Ascending aorta (tissue), 2 donors: ENCODE results near the gene TMEM87A. TPM values are rescaled to one million over a fixed set of nuclear protein-coding genes. Genes with fewer than 3 reads are reported as not detected.

Experiments
- DNase-seq, 2 donors: peaks; one replicate each; pipeline ENCODE4 v3.0.0-alpha.2; 2019; ENCODE audit warnings: low spot score in 2 of 2
- H3K27ac ChIP-seq, 2 donors: fragments of 200-600 bp; sonication (generic); one replicate each; pipeline ENCODE4 v1.5.1; 2016 to 2017; ENCODE audit warnings: mild to moderate bottlenecking in 1 of 2
- H3K27me3 ChIP-seq: fragments of 200-600 bp; sonication (generic); one replicate; pipeline ENCODE4 v1.5.1; 2017
- H3K36me3 ChIP-seq, 2 donors: fragments of 200-600 bp; sonication (generic); one replicate each; pipeline ENCODE4 v1.5.1; 2016
- H3K4me1 ChIP-seq, 2 donors: fragments of 200-600 bp; sonication (generic); one replicate each; pipeline ENCODE4 v1.5.1; 2016 to 2017; ENCODE audit warnings: mild to moderate bottlenecking in 1 of 2
- H3K4me3 ChIP-seq, 2 donors: fragments of 200-600 bp; sonication (generic); one replicate each; pipeline ENCODE4 v1.5.1; 2016 to 2017; ENCODE audit warnings: mild to moderate bottlenecking in 1 of 2
- H3K9me3 ChIP-seq, 2 donors: fragments of 200-600 bp; sonication (generic); one replicate each; pipeline ENCODE4 v1.5.1; 2016
- intact Hi-C: fragments of 100-400 bp; cut with DNase I; formaldehyde crosslinking; loops from one replicate; pipeline ENCODE4 v1.15.1; 2023
- total RNA-seq: library from RNA; depleted of rRNA; stranded (reverse); fragments of >200 nt; gene quantifications from one replicate; pipeline ENCODE4 v1.1.0, GENCODE V29; 2016
- TF ChIP-seq, protein P1 (sequence below), 3 experiments: fragments of 200-600 bp in 2 of 3; fragments of 450-650 bp in 1 of 3; sonication (generic) in 2 of 3; IDR thresholded peaks; one replicate each; pipeline ENCODE4 v1.5.1; 2016 to 2019; ENCODE audit warnings: antibody characterized with exemption in 3 of 3, mild to moderate bottlenecking in 1 of 3, moderate library complexity in 1 of 3

TMEM87A gene
- total RNA-seq, 1 donor from 2014 or later: 25.4 TPM

DNA sequence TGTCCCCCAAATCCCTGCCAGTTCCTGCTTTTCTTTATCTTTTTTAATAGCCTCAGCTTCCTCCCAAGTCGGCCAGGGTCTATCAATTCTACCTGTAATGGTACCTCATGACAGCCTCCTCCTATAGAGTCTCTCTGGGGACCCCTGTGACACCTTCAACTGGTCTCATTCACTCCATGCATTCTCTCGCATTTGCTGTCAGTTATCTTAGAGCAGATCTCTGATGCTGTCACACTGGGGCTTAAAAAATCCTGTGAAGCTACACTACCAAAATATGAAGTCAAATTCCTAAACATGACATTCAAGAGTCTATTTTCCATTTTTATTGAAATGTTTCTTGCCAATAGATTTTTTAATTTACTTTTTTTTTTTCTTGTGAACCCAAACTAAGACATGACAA is 70.6 kb downstream of the TMEM87A start:
- Histone ChIP-seq H3K27ac (no peak overlapping the region), H3K4me1 (peaks cover 3 to 15% of the 10 kb centered on the region in 2 donors), H3K9me3 (no peaks in the 10 kb centered on the region), H3K27me3 (no peaks in the 10 kb centered on the region), H3K36me3 (peaks cover 11 to 18% of the 10 kb centered on the region in 2 donors), H3K4me3 (no peak overlapping the region)
- TF ChIP-seq, protein P1, sequence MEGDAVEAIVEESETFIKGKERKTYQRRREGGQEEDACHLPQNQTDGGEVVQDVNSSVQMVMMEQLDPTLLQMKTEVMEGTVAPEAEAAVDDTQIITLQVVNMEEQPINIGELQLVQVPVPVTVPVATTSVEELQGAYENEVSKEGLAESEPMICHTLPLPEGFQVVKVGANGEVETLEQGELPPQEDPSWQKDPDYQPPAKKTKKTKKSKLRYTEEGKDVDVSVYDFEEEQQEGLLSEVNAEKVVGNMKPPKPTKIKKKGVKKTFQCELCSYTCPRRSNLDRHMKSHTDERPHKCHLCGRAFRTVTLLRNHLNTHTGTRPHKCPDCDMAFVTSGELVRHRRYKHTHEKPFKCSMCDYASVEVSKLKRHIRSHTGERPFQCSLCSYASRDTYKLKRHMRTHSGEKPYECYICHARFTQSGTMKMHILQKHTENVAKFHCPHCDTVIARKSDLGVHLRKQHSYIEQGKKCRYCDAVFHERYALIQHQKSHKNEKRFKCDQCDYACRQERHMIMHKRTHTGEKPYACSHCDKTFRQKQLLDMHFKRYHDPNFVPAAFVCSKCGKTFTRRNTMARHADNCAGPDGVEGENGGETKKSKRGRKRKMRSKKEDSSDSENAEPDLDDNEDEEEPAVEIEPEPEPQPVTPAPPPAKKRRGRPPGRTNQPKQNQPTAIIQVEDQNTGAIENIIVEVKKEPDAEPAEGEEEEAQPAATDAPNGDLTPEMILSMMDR (IDR thresholded peaks at IDR 0.05): no peak
- intact Hi-C loops: no loop called here
- no peak for DNase-seq

GRCh38 chr15:42201801-42202200 is 71.4 kb downstream of the TMEM87A start:
- no peak for DNase-seq
- Histone ChIP-seq H3K36me3 (peaks cover 17 to 18% of the 10 kb centered on the region in 2 donors), H3K27me3 (no peaks in the 10 kb centered on the region), H3K4me1 (peaks cover 0 to 10% of the 10 kb centered on the region in 2 donors), H3K9me3 (no peaks in the 10 kb centered on the region), H3K27ac (no peak overlapping the region), H3K4me3 (no peak overlapping the region)
- TF ChIP-seq, protein P1 (IDR thresholded peaks at IDR 0.05): no peak
- intact Hi-C loops: no loop called here

DNA sequence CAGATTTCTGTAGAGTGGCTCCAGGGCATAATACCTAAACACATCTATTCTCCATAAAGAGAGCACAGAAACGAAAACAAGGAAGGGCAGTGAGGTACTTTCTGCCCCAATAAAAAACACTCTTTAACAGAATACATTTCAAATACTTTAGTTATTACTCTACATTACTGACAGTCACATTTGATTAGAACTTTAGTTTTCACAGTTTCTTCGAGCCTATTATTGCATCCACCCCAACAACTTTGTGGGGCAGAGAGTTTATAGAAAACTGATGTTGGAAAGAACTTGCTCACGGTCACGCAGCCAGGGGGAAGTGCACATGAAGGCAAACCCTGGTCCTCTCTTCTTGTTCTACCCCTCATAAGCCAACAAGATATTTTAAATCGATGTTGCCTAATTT is 74.1 kb downstream of the TMEM87A start:
- H3K9me3 ChIP-seq: no peaks in the 10 kb centered on the region
- TF ChIP-seq, protein P1 (IDR thresholded peaks at IDR 0.05): no peak
- no peak overlapping the region for H3K27ac ChIP-seq
- H3K4me3 ChIP-seq: no peak overlapping the region
- intact Hi-C loops: no loop called here
- DNase-seq: no peak
- peaks cover 18 to 22% of the 10 kb centered on the region in 2 donors for H3K36me3 ChIP-seq
- H3K27me3 ChIP-seq: no peaks in the 10 kb centered on the region
- no peaks in the 10 kb centered on the region for H3K4me1 ChIP-seq

DNA sequence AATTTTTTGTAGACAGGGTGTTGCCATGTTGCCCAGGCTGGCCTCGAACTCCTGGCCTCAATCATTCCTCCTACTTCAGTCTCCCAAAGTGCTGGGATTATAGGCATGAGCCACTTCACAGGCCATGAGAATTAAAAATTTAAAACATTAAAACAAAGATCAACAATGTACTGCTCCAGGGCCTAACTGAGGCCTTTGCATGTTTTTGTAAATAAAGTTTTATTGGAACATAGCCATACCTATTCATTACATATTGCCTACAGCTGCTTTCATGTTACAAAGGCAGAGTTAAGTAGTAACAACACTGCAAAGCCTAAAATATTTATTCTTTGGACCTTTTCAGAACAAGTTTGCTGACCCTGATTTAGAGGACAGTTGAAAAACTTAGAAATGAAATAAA is 74.7 kb downstream of the TMEM87A start:
- H3K27ac ChIP-seq: no peak overlapping the region
- intact Hi-C loops: no loop called here
- H3K27me3 ChIP-seq: no peaks in the 10 kb centered on the region
- H3K4me3 ChIP-seq: no peak overlapping the region
- no peaks in the 10 kb centered on the region for H3K4me1 ChIP-seq
- TF ChIP-seq, protein P1 (IDR thresholded peaks at IDR 0.05): no peak
- no peak for DNase-seq
- H3K9me3 ChIP-seq: no peaks in the 10 kb centered on the region
- peaks cover 18 to 23% of the 10 kb centered on the region in 2 donors for H3K36me3 ChIP-seq

GRCh38 chr15:42194513-42194912 is 78.7 kb downstream of the TMEM87A start:
- TF ChIP-seq, protein P1 (IDR thresholded peaks at IDR 0.05): no peak
- DNase-seq: no peak
- Histone ChIP-seq H3K9me3 (no peaks in the 10 kb centered on the region), H3K36me3 (peaks cover 40 to 43% of the 10 kb centered on the region in 2 donors), H3K27ac (no peak overlapping the region), H3K4me1 (no peaks in the 10 kb centered on the region), H3K4me3 (no peak overlapping the region), H3K27me3 (no peaks in the 10 kb centered on the region)
- intact Hi-C loops: no loop called here

DNA sequence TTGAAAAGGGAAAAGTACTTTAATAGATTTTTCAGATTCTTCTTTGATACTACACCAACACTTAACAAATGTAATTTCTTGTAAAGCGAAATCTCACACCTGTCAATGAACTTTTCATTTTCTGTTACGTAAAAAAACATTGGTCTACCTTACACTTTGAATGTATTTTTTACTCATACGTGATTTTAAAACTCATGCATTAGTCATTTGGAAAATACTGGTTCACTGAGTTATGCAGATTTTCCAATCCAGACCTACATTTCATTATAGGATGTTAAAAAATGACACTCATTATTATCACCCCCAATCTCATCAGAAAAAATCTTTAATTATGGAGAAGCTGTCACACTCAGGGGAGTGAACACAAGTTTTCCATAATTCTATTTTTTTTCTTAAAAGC is 79.8 kb downstream of the TMEM87A start:
- TF ChIP-seq, protein P1 (IDR thresholded peaks at IDR 0.05): no peak
- no peak for DNase-seq
- H3K36me3 ChIP-seq: peaks cover 41 to 46% of the 10 kb centered on the region in 2 donors
- no peak overlapping the region for H3K4me3 ChIP-seq
- no peaks in the 10 kb centered on the region for H3K27me3 ChIP-seq
- H3K27ac ChIP-seq: no peak overlapping the region
- no peaks in the 10 kb centered on the region for H3K4me1 ChIP-seq
- intact Hi-C loops: no loop called here
- H3K9me3 ChIP-seq: no peaks in the 10 kb centered on the region
